GM12864 (cell line): ENCODE results near the gene MALAT1.
"Not testable (repeated sequence)": the region's sequence is repeated elsewhere in the genome, so short reads cannot be mapped to it uniquely, and the experiment has no call there.

Source experiments
- DNase-seq: peaks from one replicate; pipeline ENCODE4 v3.0.0-alpha.2; 2011; ENCODE audit warnings: low read depth
- H3K4me3 ChIP-seq: 2 replicates; pipeline ENCODE4 v1.5.1; 2011; ENCODE audit warnings: mild to moderate bottlenecking, low read depth, low read length, control low read depth
- CTCF ChIP-seq: IDR thresholded peaks from 2 replicates; pipeline ENCODE4 v1.5.1; 2011; ENCODE audit warnings: low read depth, mild to moderate bottlenecking, moderate library complexity, low read length, control low read depth, inconsistent platforms; ENCODE audit errors: missing control alignments

Gene MALAT1

GRCh38 chr11:65459552-65459951 lies 39.3 kb upstream of the MALAT1 start:
- DNase-seq = no peak
- no peak for TF ChIP-seq CTCF
- H3K4me3 ChIP-seq = peak overlapping the region; percentile 17

GRCh38 chr11:65465471-65465870 lies 33.4 kb upstream of the MALAT1 start:
- H3K4me3 ChIP-seq, DNase-seq: not testable (repeated sequence)

GRCh38 chr11:65467306-65467705 lies 31.5 kb upstream of the MALAT1 start:
- peak; percentile 12 for TF ChIP-seq CTCF
- DNase-seq, H3K4me3 ChIP-seq: not testable (repeated sequence)

- DNase-seq = no peak
- peak; percentile 74 for TF ChIP-seq CTCF
- no peak overlapping the region for H3K4me3 ChIP-seq
These were observed 29.9 kb upstream of the MALAT1 start for GRCh38 chr11:65468874-65469333.

- no peak overlapping the region for H3K4me3 ChIP-seq
- no peak for TF ChIP-seq CTCF
- no peak for DNase-seq
These were observed 28.3 kb upstream of the MALAT1 start for GRCh38 chr11:65470433-65471049.

- H3K4me3 ChIP-seq = peak overlapping the region; percentile 13; the same call in 1 of the 2 replicates
- peak; percentile 60 for TF ChIP-seq CTCF
- no peak for DNase-seq
These were observed 27.4 kb upstream of the MALAT1 start for GRCh38 chr11:65471447-65471891.

- not testable (repeated sequence) for DNase-seq, H3K4me3 ChIP-seq
These were observed 26.1 kb upstream of the MALAT1 start for GRCh38 chr11:65472588-65473277.

- H3K4me3 ChIP-seq = no peak overlapping the region
- no peak for TF ChIP-seq CTCF
- no peak for DNase-seq
These were observed 25.5 kb upstream of the MALAT1 start for GRCh38 chr11:65473278-65473860.
